ENCODE data around the gene VPS25.

- TF ChIP-seq CTCF (IDR thresholded peaks at IDR 0.05) (no peak), EZH2 (IDR thresholded peaks at IDR 0.05) (no peak), EZH2phosphoT487 (IDR thresholded peaks at IDR 0.05) (no peak)
Observed at GRCh38 chr17:42748202-42748907, 24.9 kb upstream of the VPS25 start.

Measured in neural progenitor cell (in vitro differentiated cells).